K562 treated with DMSO at 1 percent for 4 hours (cell line): ENCODE results near the gene NANP. TPM values are rescaled to one million over a fixed set of nuclear protein-coding genes. Genes with fewer than 3 reads are reported as not detected.

Source experiments
- total RNA-seq: library from RNA; unstranded; fragments of 300-600 nt; gene quantifications from 2 replicates; pipeline ENCODE4 v1.2.3, GENCODE V29; 2022; ENCODE audit not compliant: insufficient read depth

NANP gene
- 3.2 and 3.6 TPM in 2 replicates for total RNA-seq

DNA sequence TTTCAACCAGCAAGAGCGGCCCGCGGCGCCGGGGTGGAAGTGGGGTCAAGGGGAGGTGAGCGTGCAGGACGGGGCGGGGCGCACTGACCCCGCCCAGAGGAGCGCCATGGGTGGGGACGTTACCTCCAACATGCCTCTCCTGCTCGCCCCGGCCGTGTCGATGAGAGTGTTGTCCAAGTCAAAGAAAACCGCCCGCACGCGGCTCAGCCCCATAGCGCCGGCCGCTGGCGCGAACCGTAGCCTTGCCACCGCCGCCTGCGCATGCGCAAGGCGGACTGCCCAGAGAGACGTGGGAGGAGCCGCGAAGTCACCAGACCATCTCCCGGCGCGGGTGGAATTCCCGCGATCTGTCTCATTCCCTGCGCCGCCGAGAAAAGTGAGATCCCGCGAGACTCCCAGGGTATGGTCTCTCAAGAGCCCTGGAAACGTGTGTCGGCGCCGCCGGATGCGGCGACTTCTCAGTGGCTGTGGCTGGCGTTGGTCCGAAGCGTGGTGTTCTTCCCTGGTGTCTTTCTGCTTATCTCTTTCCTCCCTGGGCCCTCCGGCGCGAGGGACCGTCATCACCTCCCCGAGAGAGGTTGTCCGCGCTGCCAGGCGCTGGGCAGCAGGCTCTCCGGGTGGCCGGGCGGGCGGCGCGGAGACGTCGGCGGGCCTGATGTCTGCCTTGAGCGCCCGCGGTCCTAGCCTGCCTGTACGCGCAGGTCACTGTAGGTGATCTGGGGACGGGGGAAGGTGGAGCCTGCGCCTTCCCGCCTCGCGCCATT lies at the start of gene NANP:
Gene NANP, minus strand, starts transcription at position 279 of the 764 bp plus-strand sequence. Its CDS starts 66 bp downstream, at position 213.

DNA sequence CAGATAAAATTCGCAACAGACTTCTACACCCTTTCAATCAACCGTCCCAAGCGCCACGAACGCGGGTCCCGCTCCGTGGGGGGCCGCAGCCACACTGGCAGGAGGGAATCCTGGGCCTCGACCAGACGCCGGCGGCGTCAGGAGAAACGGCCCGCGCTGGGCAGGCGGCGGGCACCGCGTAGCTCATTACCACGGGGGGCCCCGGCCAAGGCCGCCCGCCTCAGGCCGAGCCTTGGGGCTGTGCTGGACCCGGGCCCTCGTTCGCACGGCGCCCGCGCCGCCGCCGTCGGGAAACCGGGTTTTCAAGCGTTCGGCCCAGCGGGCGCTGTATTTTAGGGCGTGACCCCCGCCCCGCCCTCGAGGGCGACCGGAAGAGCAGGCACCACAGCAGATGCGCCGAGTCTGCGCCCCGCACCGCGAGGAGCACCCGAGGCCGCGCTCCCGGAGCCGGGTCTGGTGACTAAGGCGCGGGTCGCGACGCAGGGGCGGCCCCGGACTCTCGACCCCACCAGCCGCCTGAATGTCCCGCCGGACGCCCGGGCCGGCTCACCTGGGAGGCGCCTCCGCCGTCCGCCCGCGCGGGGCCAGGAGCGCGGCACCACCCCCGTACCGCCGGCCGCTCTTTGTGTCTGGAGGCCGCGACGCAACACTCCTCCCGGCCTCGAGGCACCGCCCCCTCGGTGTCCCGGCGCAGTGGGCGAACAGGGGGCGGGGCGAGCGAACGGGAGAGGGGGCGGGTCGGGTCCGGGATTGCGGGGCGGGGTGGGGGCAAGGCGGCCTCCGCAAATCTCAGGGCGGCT lies 38.7 kb downstream of the NANP start, which contains the start of gene NINL:
Gene NINL, minus strand, starts transcription at position 627 of the 800 bp plus-strand sequence. CDS start 58,944 bp downstream, outside the sequence.

Other genes starting within 250 kb of the NANP start
- 21.5 and 28.2 TPM in 2 replicates for gene ABHD12, start 233.2 kb downstream of the NANP start, total RNA-seq
- 10.2 and 10.5 TPM in 2 replicates for gene GINS1, start 216.3 kb downstream of the NANP start, total RNA-seq
- not detected in 2 replicates for gene NINL, start 38.5 kb downstream of the NANP start, total RNA-seq
- 0.51 and 1.9 TPM in 2 replicates for gene ZNF337, start 72.8 kb upstream of the NANP start, total RNA-seq